Esophagus muscularis mucosa (tissue), 4 donors: ENCODE measurements around the gene RPLP2.

ENCODE experiments used
- CTCF ChIP-seq, 3 experiments: fragments of 200-600 bp in 2 of 3; fragments of 450-650 bp in 1 of 3; sonication (generic) in 2 of 3; IDR thresholded peaks; one replicate each; pipeline ENCODE4 v1.5.1; 2017 to 2019; ENCODE audit warnings: antibody characterized with exemption in 3 of 3, mild to moderate bottlenecking in 2 of 3, moderate library complexity in 1 of 3
- EP300 ChIP-seq: sonication (generic); formaldehyde crosslinking; IDR thresholded peaks from one replicate; pipeline ENCODE4 v1.6.1; 2017; ENCODE audit warnings: antibody characterized with exemption
- POLR2AphosphoS5 ChIP-seq, 2 donors: sonication (generic); formaldehyde crosslinking; IDR thresholded peaks; one replicate each; pipeline ENCODE4 v1.6.1; 2017; ENCODE audit warnings: antibody characterized with exemption in 2 of 2

- TF ChIP-seq CTCF (IDR thresholded peaks at IDR 0.05) (peak; percentile 35 to 76 (median 63)), EP300 (no peak), POLR2AphosphoS5 (IDR thresholded peaks at IDR 0.05) (no peak)
Observed at GRCh38 chr11:765025-765801, 44.6 kb upstream of the RPLP2 start.
